Activated naive CD8-positive, alpha-beta T cell treated with anti-CD3 and anti-CD28 coated beads, Interleukin-2, amount 50 U/mL, for 16 hours (primary cell): Measurements from ENCODE around the gene VTN.
"Not testable (repeated sequence)": the region's sequence is repeated elsewhere in the genome, so short reads cannot be mapped to it uniquely, and the experiment has no call there.

Experiments
- DNase-seq: peaks from one replicate; pipeline ENCODE4 v3.0.0-alpha.2; 2020; ENCODE audit warnings: low read depth, low spot score

Gene VTN

GRCh38 chr17:28342313-28342712 is 27.8 kb downstream of the VTN start:
- DNase-seq = no peak

- DNase-seq = no peak
These were observed 28.6 kb downstream of the VTN start for GRCh38 chr17:28341516-28341915.

GRCh38 chr17:28340374-28340773 is 29.7 kb downstream of the VTN start:
- no peak for DNase-seq

- no peak for DNase-seq
These were observed 30.7 kb downstream of the VTN start for GRCh38 chr17:28339431-28339830.

- DNase-seq = not testable (repeated sequence)
These were observed 31.3 kb downstream of the VTN start for GRCh38 chr17:28338769-28339212.

- DNase-seq = no peak
These were observed 31.9 kb downstream of the VTN start for GRCh38 chr17:28338056-28338768.

GRCh38 chr17:28335959-28336871 is 33.9 kb downstream of the VTN start:
- DNase-seq = no peak

GRCh38 chr17:28335201-28335958 is 34.7 kb downstream of the VTN start, which contains the start of the genes IFT20 and TNFAIP1:
TSS of gene IFT20 (minus strand) at chr17:28335472. CDS start at chr17:28331985, 3,487 bp downstream.
TSS of gene TNFAIP1 (plus strand) at chr17:28335761. CDS start at chr17:28339522, 3,761 bp downstream.
- peak; percentile 95 for DNase-seq

GRCh38 chr17:28334666-28335200 is 35.4 kb downstream of the VTN start:
- no peak for DNase-seq

- no peak for DNase-seq
These were observed 35.9 kb downstream of the VTN start for GRCh38 chr17:28334171-28334570.

GRCh38 chr17:28333083-28333746 is 36.9 kb downstream of the VTN start:
- no peak for DNase-seq

GRCh38 chr17:28331891-28332420 is 38.2 kb downstream of the VTN start:
- no peak for DNase-seq

GRCh38 chr17:28330671-28331070 is 39.4 kb downstream of the VTN start:
- DNase-seq = no peak

- no peak for DNase-seq
These were observed 41.8 kb downstream of the VTN start for GRCh38 chr17:28328325-28328724.

GRCh38 chr17:28327709-28328108 is 42.4 kb downstream of the VTN start:
- no peak for DNase-seq

- no peak for DNase-seq
These were observed 43.0 kb downstream of the VTN start for GRCh38 chr17:28327031-28327607.

GRCh38 chr17:28326114-28326513 is 44.0 kb downstream of the VTN start:
- DNase-seq = no peak

GRCh38 chr17:28325211-28325610 is 44.9 kb downstream of the VTN start:
- no peak for DNase-seq

- DNase-seq = no peak
These were observed 45.3 kb downstream of the VTN start for GRCh38 chr17:28324781-28325180.

- no peak for DNase-seq
These were observed 45.8 kb downstream of the VTN start for GRCh38 chr17:28324267-28324745.
